OCI-LY3 (cell line): ENCODE results near the gene C7orf33.

Experiments used
- CTCF ChIP-seq: fragments of 200-600, 300-600 bp; sonication (generic); IDR thresholded peaks from 2 replicates; pipeline ENCODE4 v1.5.1; 2014; ENCODE audit warnings: antibody characterized with exemption, low read length, low read depth
- EZH2phosphoT487 ChIP-seq: fragments of 200-600 bp; shearing (Covaris generic); IDR thresholded peaks from 2 replicates; pipeline ENCODE4 v1.6.1; 2018; ENCODE audit warnings: antibody characterized with exemption, mixed run types, low read depth

- TF ChIP-seq CTCF (no peak), EZH2phosphoT487 (no peak)
These were observed 23.0 kb upstream of the C7orf33 start for GRCh38 chr7:148567524-148567923.
